Lung (tissue), 12 donors: ENCODE results near the gene JAM2. TPM values are rescaled to one million over a fixed set of nuclear protein-coding genes. Genes with fewer than 3 reads are reported as not detected.
A peak's percentile ranks its signal among the peaks of the same experiment; 100 is the strongest.

ENCODE experiments used
- ATAC-seq: fragments of 200-7000 bp; cut with Tn5 transposase; one replicate; pipeline ENCODE4 v1.9.1; 2020; ENCODE audit warnings: moderate number of reproducible peaks; ENCODE audit not compliant: insufficient read depth, low FRiP score
- DNase-seq, 3 donors: peaks; one replicate each; pipeline ENCODE4 v3.0.0-alpha.2; 2013 to 2017
- H3K27ac ChIP-seq, 2 donors: one replicate each; pipeline ENCODE4 v1.5.1; 2013; ENCODE audit warnings: mild to moderate bottlenecking in 2 of 2, moderate library complexity in 2 of 2, control low read depth in 1 of 2, inconsistent platforms in 1 of 2, low read depth in 1 of 2, low read length in 1 of 2
- H3K27me3 ChIP-seq, 3 donors: one replicate each; pipeline ENCODE4 v1.5.1; 2013; ENCODE audit warnings: low read length in 2 of 3; ENCODE audit not compliant: control insufficient read depth in 3 of 3, insufficient read depth in 3 of 3
- H3K36me3 ChIP-seq, 4 donors: one replicate each; pipeline ENCODE4 v1.5.1; 2013; ENCODE audit warnings: low read length in 4 of 4, mild to moderate bottlenecking in 1 of 4, moderate library complexity in 1 of 4; ENCODE audit not compliant: control insufficient read depth in 4 of 4, insufficient read depth in 4 of 4
- H3K4me1 ChIP-seq, 5 donors: one replicate each; pipeline ENCODE4 v1.5.1; 2013; ENCODE audit warnings: low read length in 5 of 5, mild to moderate bottlenecking in 2 of 5, moderate library complexity in 1 of 5; ENCODE audit not compliant: control insufficient read depth in 5 of 5, insufficient read depth in 5 of 5
- H3K4me3 ChIP-seq: one replicate; pipeline ENCODE4 v1.5.1; 2013; ENCODE audit warnings: mild to moderate bottlenecking, control low read depth, moderate library complexity
- H3K9ac ChIP-seq, 2 donors: one replicate each; pipeline ENCODE4 v1.5.1; 2013; ENCODE audit warnings: low read length in 2 of 2, control low read depth in 1 of 2; ENCODE audit not compliant: insufficient read depth in 1 of 2
- H3K9me3 ChIP-seq, 4 donors: one replicate each; pipeline ENCODE4 v1.5.1; 2013; ENCODE audit warnings: low read length in 3 of 4, mild to moderate bottlenecking in 1 of 4, moderate library complexity in 1 of 4; ENCODE audit not compliant: control insufficient read depth in 4 of 4, insufficient read depth in 3 of 4
- WGBS, 2 donors: extraction: QIAGEN DNeasy Blood & Tissue Kit; methylation state at CpG; one replicate each; pipeline ENCODE4 v1.1.7; 2013; 5-methylcytosine and 5-hydroxymethylcytosine counted together
- polyA plus RNA-seq, 2 donors: library from polyadenylated mRNA; stranded (reverse); fragments of 200-250 nt; gene quantifications; one replicate each; pipeline ENCODE4 v1.2.1, GENCODE V29; 2013
- total RNA-seq, 2 donors: library from RNA; depleted of rRNA in 1 of 2; stranded (reverse); fragments of >200 nt in 1 of 2; gene quantifications; one replicate each; pipeline ENCODE4 v1.2.1, GENCODE V29; 2014 to 2021
- TF ChIP-seq, protein P1 (sequence below): IDR thresholded peaks from 2 replicates; pipeline ENCODE4 v1.5.1; 2012; ENCODE audit warnings: mild to moderate bottlenecking; ENCODE audit errors: control extremely low read depth, extremely low read depth
- donor health status: control.
- donor health status: control.
- donor health status: Bipolar disorder and iron deficiency.
- donor health status: healthy.
- donor health status: DM: yes; HTN: yes; CAD: no.

The JAM2 gene
- total and polyA plus RNA-seq, 4 donors: 11.1 to 57.1 (median 14.4) TPM

DNA sequence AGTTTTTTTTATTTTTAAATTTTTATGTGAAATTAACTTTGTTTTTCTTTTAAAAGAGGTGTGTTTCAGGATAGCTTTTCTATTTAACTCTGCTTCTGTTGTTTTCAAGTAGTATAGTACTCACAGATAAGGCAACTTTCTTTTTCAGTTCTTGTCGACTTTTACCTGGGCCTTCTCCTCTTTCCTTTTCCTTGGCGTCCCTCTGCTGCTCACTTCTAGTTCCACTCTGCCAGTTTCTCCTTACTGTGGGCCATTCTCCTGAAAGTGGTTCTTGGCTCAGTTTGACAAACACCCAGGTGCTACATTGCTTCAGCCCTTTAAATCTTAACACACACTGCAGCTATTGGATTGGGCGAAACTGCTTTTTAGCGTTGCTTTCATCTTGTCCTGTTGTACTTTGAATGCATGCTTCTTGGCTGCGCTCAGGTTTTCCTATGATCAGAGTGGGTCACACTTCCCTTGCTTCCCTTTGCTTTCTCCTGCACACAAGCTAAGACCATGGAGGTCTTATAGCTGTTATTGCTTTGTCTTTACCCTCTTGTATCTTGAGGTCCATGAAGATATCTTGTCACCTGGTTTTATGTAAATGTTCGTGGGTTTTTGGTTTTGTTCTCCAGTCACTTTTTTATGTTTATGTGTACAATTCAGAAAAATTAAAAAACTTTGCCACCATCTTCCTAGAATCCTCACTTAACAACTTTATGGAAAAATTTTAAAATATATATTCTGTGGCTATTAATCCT, 117.3 kb downstream of the JAM2 start:
- peak overlapping the region; percentile 35 to 77 for H3K27ac ChIP-seq
- H3K9me3 ChIP-seq: no peaks in the 10 kb centered on the region
- WGBS, 2 donors: 66 to 77% methylated on average over 6 of the region's 6 CpGs
- H3K9ac ChIP-seq: no peak overlapping the region
- H3K27me3 ChIP-seq: no peaks in the 10 kb centered on the region
- no peaks in the 10 kb centered on the region for H3K4me1 ChIP-seq
- TF ChIP-seq, protein P1, sequence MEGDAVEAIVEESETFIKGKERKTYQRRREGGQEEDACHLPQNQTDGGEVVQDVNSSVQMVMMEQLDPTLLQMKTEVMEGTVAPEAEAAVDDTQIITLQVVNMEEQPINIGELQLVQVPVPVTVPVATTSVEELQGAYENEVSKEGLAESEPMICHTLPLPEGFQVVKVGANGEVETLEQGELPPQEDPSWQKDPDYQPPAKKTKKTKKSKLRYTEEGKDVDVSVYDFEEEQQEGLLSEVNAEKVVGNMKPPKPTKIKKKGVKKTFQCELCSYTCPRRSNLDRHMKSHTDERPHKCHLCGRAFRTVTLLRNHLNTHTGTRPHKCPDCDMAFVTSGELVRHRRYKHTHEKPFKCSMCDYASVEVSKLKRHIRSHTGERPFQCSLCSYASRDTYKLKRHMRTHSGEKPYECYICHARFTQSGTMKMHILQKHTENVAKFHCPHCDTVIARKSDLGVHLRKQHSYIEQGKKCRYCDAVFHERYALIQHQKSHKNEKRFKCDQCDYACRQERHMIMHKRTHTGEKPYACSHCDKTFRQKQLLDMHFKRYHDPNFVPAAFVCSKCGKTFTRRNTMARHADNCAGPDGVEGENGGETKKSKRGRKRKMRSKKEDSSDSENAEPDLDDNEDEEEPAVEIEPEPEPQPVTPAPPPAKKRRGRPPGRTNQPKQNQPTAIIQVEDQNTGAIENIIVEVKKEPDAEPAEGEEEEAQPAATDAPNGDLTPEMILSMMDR: no peak
- no peak overlapping the region for H3K4me3 ChIP-seq
- DNase-seq: no peak
- H3K36me3 ChIP-seq: peaks cover 15 to 43% (median 25%) of the 10 kb centered on the region in 4 donors
- no peak for ATAC-seq

DNA sequence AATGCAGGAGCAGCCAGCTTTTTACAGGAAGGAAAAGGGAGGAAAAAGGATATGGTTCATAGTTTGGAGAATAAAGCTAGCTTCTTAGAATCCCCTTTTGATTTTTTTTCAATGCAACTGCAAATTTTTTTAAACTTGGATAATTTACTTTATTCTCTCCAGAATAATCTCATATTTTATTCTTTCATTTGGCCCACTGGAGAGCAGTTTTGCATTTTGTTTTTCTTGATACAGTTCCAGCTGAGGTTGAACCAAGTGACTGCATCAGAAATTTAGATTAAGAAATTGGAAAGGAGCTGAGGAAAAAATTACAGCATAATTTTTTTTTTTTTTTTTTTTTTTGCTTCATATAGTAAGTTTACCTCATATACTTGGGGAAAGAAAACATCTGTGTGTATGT, 118.5 kb downstream of the JAM2 start:
- Histone ChIP-seq H3K4me3 (no peak overlapping the region), H3K27ac (no peak overlapping the region), H3K9me3 (no peaks in the 10 kb centered on the region), H3K9ac (no peak overlapping the region), H3K27me3 (no peaks in the 10 kb centered on the region), H3K36me3 (peaks cover 11 to 37% (median 25%) of the 10 kb centered on the region in 4 donors), H3K4me1 (no peaks in the 10 kb centered on the region)
- DNase-seq (peak in 1 of 3 donors; percentile 15), ATAC-seq (no peak)
- TF ChIP-seq, protein P1: no peak

DNA sequence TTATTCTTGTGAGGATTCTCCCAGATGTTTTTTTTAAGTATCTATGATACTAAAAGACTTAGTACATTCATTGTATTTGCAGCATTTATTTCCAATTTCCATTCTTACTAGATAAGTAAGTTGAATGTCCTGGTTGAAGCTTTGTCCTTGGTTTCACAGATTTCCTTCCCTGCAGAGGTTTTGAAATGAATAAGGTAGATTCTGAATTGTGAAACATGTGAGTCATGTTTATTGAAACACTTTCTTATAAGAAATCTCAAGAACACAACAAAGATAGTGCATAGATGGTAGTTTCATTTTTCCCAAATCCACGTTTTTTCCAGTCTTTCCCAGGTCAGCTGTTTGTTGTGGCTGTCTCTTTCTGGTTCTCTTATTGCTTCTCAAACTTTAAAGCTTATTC, 120.5 kb downstream of the JAM2 start:
- H3K4me3 ChIP-seq: no peak overlapping the region
- H3K27ac ChIP-seq: no peak overlapping the region
- TF ChIP-seq, protein P1: no peak
- no peaks in the 10 kb centered on the region for H3K9me3 ChIP-seq
- no peak overlapping the region for H3K9ac ChIP-seq
- ATAC-seq: no peak
- H3K36me3 ChIP-seq: peaks cover 8 to 37% (median 26%) of the 10 kb centered on the region in 4 donors
- no peak for DNase-seq
- H3K27me3 ChIP-seq: no peaks in the 10 kb centered on the region
- no peaks in the 10 kb centered on the region for H3K4me1 ChIP-seq
- WGBS, 2 donors: 76 to 84% methylated on average over 1 of the region's 1 CpG
